SU-DHL-6 (cell line): ENCODE results near the gene BOLA2B.
"Not testable (repeated sequence)": the region's sequence is repeated elsewhere in the genome, so short reads cannot be mapped to it uniquely, and the experiment has no call there.

Experiments
- EZH2phosphoT487 ChIP-seq: fragments of 200-600 bp; sonication (generic), shearing (Covaris generic); conservative IDR thresholded peaks from 2 replicates; pipeline ENCODE4 v1.6.1; 2018; ENCODE audit warnings: mild to moderate bottlenecking, antibody characterized with exemption, low read length, moderate library complexity, mixed read lengths
- TF ChIP-seq, protein P1 (sequence below): fragments of 200-600 bp; sonication (generic); IDR thresholded peaks from one replicate; pipeline ENCODE4 v1.5.1; 2017; ENCODE audit warnings: antibody characterized with exemption, mild to moderate bottlenecking, low read length, moderate library complexity; ENCODE audit not compliant: insufficient read depth, poor library complexity, severe bottlenecking

DNA sequence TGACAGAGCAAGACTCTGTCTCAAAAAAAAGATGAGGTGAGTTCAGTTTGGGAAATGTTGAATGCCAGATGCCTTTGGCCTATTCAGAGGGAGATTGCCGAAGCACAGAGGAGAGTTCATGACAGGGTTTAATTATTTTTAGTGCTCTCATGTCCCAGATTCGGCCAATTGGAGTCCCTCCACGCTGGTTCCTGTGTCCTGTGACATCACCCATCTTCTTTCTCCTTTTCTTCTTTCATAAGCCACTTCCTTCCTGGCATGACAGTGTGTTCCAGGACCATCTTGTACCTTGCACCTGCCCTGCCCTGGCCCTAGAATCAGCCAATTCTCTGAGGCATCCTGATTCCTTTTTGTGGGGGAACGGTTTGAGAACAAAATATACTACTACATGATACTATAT lies 17.9 kb upstream of the BOLA2B start:
- TF ChIP-seq, protein P1, sequence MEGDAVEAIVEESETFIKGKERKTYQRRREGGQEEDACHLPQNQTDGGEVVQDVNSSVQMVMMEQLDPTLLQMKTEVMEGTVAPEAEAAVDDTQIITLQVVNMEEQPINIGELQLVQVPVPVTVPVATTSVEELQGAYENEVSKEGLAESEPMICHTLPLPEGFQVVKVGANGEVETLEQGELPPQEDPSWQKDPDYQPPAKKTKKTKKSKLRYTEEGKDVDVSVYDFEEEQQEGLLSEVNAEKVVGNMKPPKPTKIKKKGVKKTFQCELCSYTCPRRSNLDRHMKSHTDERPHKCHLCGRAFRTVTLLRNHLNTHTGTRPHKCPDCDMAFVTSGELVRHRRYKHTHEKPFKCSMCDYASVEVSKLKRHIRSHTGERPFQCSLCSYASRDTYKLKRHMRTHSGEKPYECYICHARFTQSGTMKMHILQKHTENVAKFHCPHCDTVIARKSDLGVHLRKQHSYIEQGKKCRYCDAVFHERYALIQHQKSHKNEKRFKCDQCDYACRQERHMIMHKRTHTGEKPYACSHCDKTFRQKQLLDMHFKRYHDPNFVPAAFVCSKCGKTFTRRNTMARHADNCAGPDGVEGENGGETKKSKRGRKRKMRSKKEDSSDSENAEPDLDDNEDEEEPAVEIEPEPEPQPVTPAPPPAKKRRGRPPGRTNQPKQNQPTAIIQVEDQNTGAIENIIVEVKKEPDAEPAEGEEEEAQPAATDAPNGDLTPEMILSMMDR, result not testable (repeated sequence)
- TF ChIP-seq EZH2phosphoT487, result not testable (repeated sequence)
